ENCODE data around the gene HINFP. TPM values are rescaled to one million over a fixed set of nuclear protein-coding genes. Genes with fewer than 3 reads are reported as not detected.
"Not testable (repeated sequence)": the region's sequence is repeated elsewhere in the genome, so short reads cannot be mapped to it uniquely, and the experiment has no call there.

The HINFP gene
- total RNA-seq, 2 experiments from 2014 or later = 52.4 to 52.6 TPM

DNA sequence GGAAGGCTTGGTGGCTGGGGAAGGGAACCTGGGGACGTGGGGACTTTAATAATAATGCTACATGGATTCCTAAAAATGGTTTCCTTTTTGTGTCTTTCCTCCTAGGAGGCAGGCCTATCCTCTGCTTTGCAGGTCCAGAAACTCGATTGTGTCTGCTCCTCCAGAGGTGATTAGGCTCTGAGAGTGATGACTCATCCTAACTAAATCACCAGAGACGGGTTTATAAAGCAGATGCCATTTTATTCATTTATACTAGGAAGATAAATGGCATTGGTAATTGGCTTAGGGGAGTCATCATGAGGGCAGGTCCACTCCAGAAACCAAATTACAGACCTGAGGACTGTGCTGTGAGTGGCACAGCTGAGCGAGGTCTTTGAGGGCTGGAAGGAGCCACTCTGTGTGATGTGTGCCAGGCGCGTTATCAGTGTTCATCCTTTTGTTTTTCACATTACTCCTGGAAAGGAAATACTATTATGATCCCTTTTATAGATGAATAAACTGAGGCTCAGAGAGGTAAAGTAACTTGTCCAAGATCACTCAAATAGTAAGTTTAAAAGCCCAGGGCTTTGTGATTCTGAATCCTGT, 54.2 kb downstream of the HINFP start:
- ATAC-seq (ENCODE audit: low read depth) = no peak
- Mint-ChIP-seq H3K27ac (peak overlapping the region; percentile 6), H3K4me1 (peaks cover 20% of the 10 kb centered on the region), H3K36me3 (peaks cover 7% of the 10 kb centered on the region), H3K4me3 (no peak overlapping the region), H3K9me3 (no peaks in the 10 kb centered on the region), H3K27me3 (no peaks in the 10 kb centered on the region)
- no peak for DNase-seq
- POLR2A ChIA-PET = no interaction called here

- Mint-ChIP-seq H3K4me1 (peaks cover 7% of the 10 kb centered on the region), H3K27ac (peak overlapping the region; percentile 89), H3K36me3 (peaks cover 11% of the 10 kb centered on the region), H3K27me3 (no peaks in the 10 kb centered on the region), H3K9me3 (no peaks in the 10 kb centered on the region), H3K4me3 (peak overlapping the region; percentile 65)
- POLR2A ChIA-PET = interaction anchor here (0.7 to 2.2 kb wide), 5 partner anchors 9 to 143 kb away, joined by 3 to 18 read pairs (median 3); partner anchors contain the start of genes NLRX1 and VPS11
- ATAC-seq (ENCODE audit: low read depth) (no peak), DNase-seq (no peak)
These were observed 56.8 kb downstream of the HINFP start for GRCh38 chr11:119178166-119178680.

GRCh38 chr11:119179342-119179741, 58.0 kb downstream of the HINFP start:
- no peaks in the 10 kb centered on the region for H3K9me3 Mint-ChIP-seq
- no peaks in the 10 kb centered on the region for H3K27me3 Mint-ChIP-seq
- peak overlapping the region; percentile 63 for H3K27ac Mint-ChIP-seq
- H3K4me1 Mint-ChIP-seq = peaks cover 7% of the 10 kb centered on the region
- H3K36me3 Mint-ChIP-seq = peaks cover 11% of the 10 kb centered on the region
- no peak for DNase-seq
- no peak overlapping the region for H3K4me3 Mint-ChIP-seq
- POLR2A ChIA-PET = interaction anchor here (0.5 to 3.0 kb wide), 2 partner anchors 10 to 50 kb away, joined by 3 to 14 read pairs; partner anchors contain the start of gene NLRX1
- no peak for ATAC-seq (ENCODE audit: low read depth)

DNA sequence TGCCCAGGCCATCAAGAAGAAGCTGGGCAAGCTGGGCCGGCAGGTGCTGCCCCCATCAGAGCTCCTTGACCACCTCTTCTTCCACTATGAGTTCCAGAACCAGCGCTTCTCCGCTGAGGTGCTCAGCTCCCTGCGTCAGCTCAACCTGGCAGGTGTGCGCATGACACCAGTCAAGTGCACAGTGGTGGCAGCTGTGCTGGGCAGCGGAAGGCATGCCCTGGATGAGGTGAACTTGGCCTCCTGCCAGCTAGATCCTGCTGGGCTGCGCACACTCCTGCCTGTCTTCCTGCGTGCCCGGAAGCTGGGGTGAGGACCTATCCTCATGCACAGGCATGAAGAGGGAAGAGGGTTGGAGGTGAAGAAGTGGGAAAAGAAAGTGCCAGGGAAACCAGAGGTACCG, 58.6 kb downstream of the HINFP start:
- POLR2A ChIA-PET = interaction anchor here (0.5 to 3.0 kb wide), 3 partner anchors 11 to 66 kb away, joined by 3 to 14 read pairs (median 4); partner anchors contain the start of gene NLRX1
- peaks cover 9% of the 10 kb centered on the region for H3K4me1 Mint-ChIP-seq
- peaks cover 11% of the 10 kb centered on the region for H3K36me3 Mint-ChIP-seq
- H3K4me3 Mint-ChIP-seq = no peak overlapping the region
- H3K27ac Mint-ChIP-seq = peak overlapping the region; percentile 38
- DNase-seq (no peak), ATAC-seq (ENCODE audit: low read depth) (no peak)
- no peaks in the 10 kb centered on the region for H3K9me3 Mint-ChIP-seq
- no peaks in the 10 kb centered on the region for H3K27me3 Mint-ChIP-seq

GRCh38 chr11:119180729-119181676, 59.6 kb downstream of the HINFP start:
- H3K27me3 Mint-ChIP-seq = no peaks in the 10 kb centered on the region
- no peak overlapping the region for H3K27ac Mint-ChIP-seq
- H3K36me3 Mint-ChIP-seq = peaks cover 11% of the 10 kb centered on the region
- H3K4me3 Mint-ChIP-seq = no peak overlapping the region
- H3K9me3 Mint-ChIP-seq = no peaks in the 10 kb centered on the region
- no peak for ATAC-seq (ENCODE audit: low read depth)
- peaks cover 9% of the 10 kb centered on the region for H3K4me1 Mint-ChIP-seq
- POLR2A ChIA-PET = interaction anchor here (0.7 to 3.0 kb wide), 2 partner anchors 12 to 65 kb away, joined by 4 to 14 read pairs; partner anchors contain the start of gene NLRX1
- no peak for DNase-seq

DNA sequence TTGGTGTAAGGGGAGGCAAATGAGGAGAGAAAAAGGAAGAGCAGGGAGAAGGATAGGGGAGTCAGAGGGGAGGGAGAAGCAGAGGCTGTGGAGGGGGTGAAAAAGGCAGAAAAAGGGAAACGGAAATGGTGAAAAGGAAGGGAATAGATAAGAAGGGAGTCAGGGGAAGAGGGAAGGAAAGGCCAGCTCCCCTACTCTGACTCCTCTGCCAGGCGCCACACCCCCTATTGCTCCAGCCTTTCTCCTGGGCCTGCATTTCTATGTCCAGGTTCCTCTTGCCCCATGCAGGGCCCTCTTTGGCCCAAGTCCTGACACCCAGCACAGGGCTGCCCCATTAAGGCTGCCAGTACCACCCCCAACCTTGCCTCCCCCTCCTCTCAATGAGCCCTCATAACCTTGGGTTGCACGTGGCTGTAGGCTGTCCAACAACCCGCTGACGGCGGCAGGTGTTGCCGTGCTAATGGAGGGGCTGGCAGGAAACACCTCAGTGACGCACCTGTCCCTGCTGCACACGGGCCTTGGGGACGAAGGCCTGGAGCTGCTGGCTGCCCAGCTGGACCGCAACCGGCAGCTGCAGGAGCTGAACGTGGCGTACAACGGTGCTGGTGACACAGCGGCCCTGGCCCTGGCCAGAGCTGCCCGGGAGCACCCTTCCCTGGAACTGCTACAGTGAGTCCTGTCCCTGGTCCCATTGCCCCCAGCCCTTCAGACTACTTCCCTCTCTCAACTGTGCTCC, 60.5 kb downstream of the HINFP start:
- POLR2A ChIA-PET = interaction anchor here (3.0 kb wide), 1 partner anchor 13 kb away, joined by 14 read pairs; the partner anchor contains the start of gene NLRX1
- Mint-ChIP-seq H3K36me3 (peaks cover 11% of the 10 kb centered on the region), H3K9me3 (no peaks in the 10 kb centered on the region), H3K4me3 (no peak overlapping the region), H3K27ac (no peak overlapping the region), H3K4me1 (peaks cover 9% of the 10 kb centered on the region), H3K27me3 (no peaks in the 10 kb centered on the region)
- DNase-seq (no peak), ATAC-seq (ENCODE audit: low read depth) (no peak)

- DNase-seq; ATAC-seq (ENCODE audit: low read depth); H3K4me3 Mint-ChIP-seq; H3K27ac Mint-ChIP-seq; H3K9me3 Mint-ChIP-seq; H3K36me3 Mint-ChIP-seq; H3K4me1 Mint-ChIP-seq; H3K27me3 Mint-ChIP-seq: not testable (repeated sequence)
- POLR2A ChIA-PET = interaction anchor here (0.6 to 1.9 kb wide), 2 partner anchors 15 to 1177 kb away, joined by 3 to 6 read pairs; partner anchors contain the start of gene NLRX1
These were observed 63.0 kb downstream of the HINFP start for GRCh38 chr11:119184399-119184798.

Other genes starting within 250 kb of the HINFP start
- gene CXCR5, start 237.7 kb upstream of the HINFP start, total RNA-seq = 1 to 10 TPM; 1.9 to 2.2 TPM
- 100 to 1,000 TPM; 116 to 128 TPM for gene BCL9L, start 195.7 kb upstream of the HINFP start, total RNA-seq
- under 1 TPM in 1 of 2 experiments, not detected in 1; 0.44 TPM for gene UPK2, start 165.3 kb upstream of the HINFP start, total RNA-seq
- gene FOXR1, start 149.8 kb upstream of the HINFP start, total RNA-seq = not detected
- gene CENATAC, start 123.4 kb upstream of the HINFP start, total RNA-seq = 10 to 100 TPM; 66.8 to 74.2 TPM
- 1,000 to 10,000 TPM; 1,397 to 1,460 TPM for gene RPS25, start 103.2 kb upstream of the HINFP start, total RNA-seq
- 10 to 100 TPM; 80.5 to 84.4 TPM for gene TRAPPC4, start 102.8 kb upstream of the HINFP start, total RNA-seq
- gene SLC37A4, start 90.7 kb upstream of the HINFP start, total RNA-seq = 10 to 100 TPM; 20.3 to 23.9 TPM
- gene HYOU1, start 64.4 kb upstream of the HINFP start, total RNA-seq = 10 to 100 TPM; 76.5 to 83.1 TPM
- gene VPS11, start 53.8 kb upstream of the HINFP start, total RNA-seq = 10 to 100 TPM; 41.2 to 46.2 TPM
- 10 to 100 TPM; 18.0 to 18.8 TPM for gene HMBS, start 36.7 kb upstream of the HINFP start, total RNA-seq
- gene DPAGT1, start 19.7 kb upstream of the HINFP start, total RNA-seq = 10 to 100 TPM; 43.2 to 56.1 TPM
- gene C2CD2L, start 14.2 kb upstream of the HINFP start, total RNA-seq = 10 to 100 TPM; 32.2 to 32.6 TPM
- gene ABCG4, start 27.5 kb downstream of the HINFP start, total RNA-seq = not detected
- gene NLRX1, start 47.1 kb downstream of the HINFP start, total RNA-seq = 10 to 100 TPM; 20.7 to 25.2 TPM
- gene NHERF4, start 63.9 kb downstream of the HINFP start, total RNA-seq = under 1 TPM in 1 of 2 experiments, not detected in 1; 0.30 TPM
- gene CBL, start 84.8 kb downstream of the HINFP start, total RNA-seq = 10 to 100 TPM; 45.1 to 45.2 TPM
- 1 to 10 TPM; 2.4 to 2.9 TPM for gene MCAM, start 195.6 kb downstream of the HINFP start, total RNA-seq
- 10 to 100 TPM; 32.2 to 32.9 TPM for gene RNF26, start 212.9 kb downstream of the HINFP start, total RNA-seq
- not detected for gene C1QTNF5, start 219.3 kb downstream of the HINFP start, total RNA-seq
- gene MFRP, start 225.1 kb downstream of the HINFP start, total RNA-seq = not detected